Nephron (organoid): ENCODE data around the gene SLC29A3.

Source experiments
- H3K27ac Mint-ChIP-seq, 3 experiments: 2 replicates each; pipeline ENCODE4 v1.8.0; 2020; ENCODE audit warnings: mixed read lengths in 3 of 3, mild to moderate bottlenecking in 2 of 3, moderate library complexity in 1 of 3
- H3K27me3 Mint-ChIP-seq: 2 replicates; pipeline ENCODE4 v1.8.0; 2021; ENCODE audit warnings: low read depth, mild to moderate bottlenecking, moderate library complexity, mixed read lengths
- H3K36me3 Mint-ChIP-seq: 2 replicates; pipeline ENCODE4 v1.8.0; 2020; ENCODE audit warnings: low read depth, mixed read lengths
- H3K4me1 Mint-ChIP-seq: 2 replicates; pipeline ENCODE4 v1.8.0; 2020; ENCODE audit warnings: mixed read lengths
- H3K4me3 Mint-ChIP-seq, 3 experiments: 2 replicates each; pipeline ENCODE4 v1.8.0; 2020; ENCODE audit warnings: mild to moderate bottlenecking in 3 of 3, mixed read lengths in 3 of 3, moderate library complexity in 2 of 3
- H3K9me3 Mint-ChIP-seq: 2 replicates; pipeline ENCODE4 v1.8.0; 2020; ENCODE audit warnings: mixed read lengths
- CTCF ChIP-seq, 3 experiments: fragments of 200-600 bp; sonication (generic); IDR thresholded peaks; one replicate each; pipeline ENCODE4 v1.5.0; 2021; ENCODE audit warnings: antibody characterized with exemption in 3 of 3; ENCODE audit not compliant: unreplicated experiment in 3 of 3

SLC29A3 gene

GRCh38 chr10:71273506-71273905 lies 45.6 kb upstream of the SLC29A3 start:
- Mint-ChIP-seq H3K9me3 (no peaks in the 10 kb centered on the region), H3K4me1 (peaks cover 35% of the 10 kb centered on the region), H3K27me3 (no peaks in the 10 kb centered on the region), H3K36me3 (peaks cover 5% of the 10 kb centered on the region), H3K4me3 (no peak overlapping the region), H3K27ac (no peak overlapping the region)
- no peak for TF ChIP-seq CTCF (IDR thresholded peaks at IDR 0.05; ENCODE audit: unreplicated experiment in 3 of 3)

GRCh38 chr10:71274901-71275796 lies 43.9 kb upstream of the SLC29A3 start:
- Mint-ChIP-seq H3K4me3 (no peak overlapping the region), H3K27ac (peak overlapping the region; percentile 7 to 63 (median 39)), H3K9me3 (no peaks in the 10 kb centered on the region), H3K36me3 (peaks cover 5% of the 10 kb centered on the region), H3K4me1 (peaks cover 22% of the 10 kb centered on the region), H3K27me3 (peaks cover 4% of the 10 kb centered on the region)
- TF ChIP-seq CTCF (IDR thresholded peaks at IDR 0.05; ENCODE audit: unreplicated experiment in 3 of 3) = no peak

- peaks cover 6% of the 10 kb centered on the region for H3K27me3 Mint-ChIP-seq
- no peaks in the 10 kb centered on the region for H3K9me3 Mint-ChIP-seq
- peaks cover 13% of the 10 kb centered on the region for H3K36me3 Mint-ChIP-seq
- peak overlapping the region in 1 of 3 experiments; percentile 55 for H3K27ac Mint-ChIP-seq
- H3K4me1 Mint-ChIP-seq = peaks cover 19% of the 10 kb centered on the region
- H3K4me3 Mint-ChIP-seq = no peak overlapping the region
- no peak for TF ChIP-seq CTCF (IDR thresholded peaks at IDR 0.05; ENCODE audit: unreplicated experiment in 3 of 3)
Measured at GRCh38 chr10:71276873-71277272, 42.2 kb upstream of the SLC29A3 start.

DNA sequence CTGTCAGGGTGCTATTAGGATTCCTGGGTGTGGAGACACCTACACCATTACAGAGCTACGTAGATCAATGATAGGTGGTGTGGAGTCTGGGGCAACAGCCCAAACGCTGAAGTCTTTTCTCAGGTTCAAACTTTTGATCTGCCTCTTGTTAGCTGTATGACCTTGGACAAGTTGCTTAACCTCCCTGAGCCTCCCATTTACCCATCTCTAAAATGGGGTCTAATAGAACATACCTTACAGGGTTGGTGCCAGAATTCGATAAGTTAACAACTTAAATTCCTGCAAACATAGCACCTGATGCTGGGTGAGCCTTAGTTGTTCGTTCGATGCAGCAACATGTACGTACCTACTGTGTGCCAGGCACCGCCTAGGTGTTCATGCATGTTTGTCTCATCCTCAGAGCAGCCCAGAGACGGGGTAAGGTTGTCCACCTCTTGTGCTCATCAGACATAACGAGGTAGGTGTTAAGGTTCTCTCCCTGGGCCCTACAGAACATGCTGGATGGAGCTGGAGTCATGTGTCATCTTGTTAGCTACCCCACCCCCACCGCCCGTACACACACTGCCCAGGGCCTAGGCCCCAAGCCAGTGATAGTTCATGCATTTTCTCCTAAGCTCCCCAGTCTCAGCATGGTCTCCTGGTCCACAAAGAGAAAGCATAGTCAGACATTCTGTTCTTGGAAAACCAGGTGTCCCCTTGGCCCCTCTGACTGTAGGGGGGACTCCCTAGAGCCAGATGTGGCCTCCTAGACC lies 41.0 kb upstream of the SLC29A3 start:
- no peaks in the 10 kb centered on the region for H3K9me3 Mint-ChIP-seq
- H3K4me3 Mint-ChIP-seq = no peak overlapping the region
- H3K4me1 Mint-ChIP-seq = peaks cover 15% of the 10 kb centered on the region
- no peak overlapping the region for H3K27ac Mint-ChIP-seq
- H3K36me3 Mint-ChIP-seq = peaks cover 19% of the 10 kb centered on the region
- TF ChIP-seq CTCF (IDR thresholded peaks at IDR 0.05; ENCODE audit: unreplicated experiment in 3 of 3) = no peak
- peaks cover 6% of the 10 kb centered on the region for H3K27me3 Mint-ChIP-seq

GRCh38 chr10:71278691-71279588 lies 40.1 kb upstream of the SLC29A3 start:
- H3K9me3 Mint-ChIP-seq = no peaks in the 10 kb centered on the region
- peaks cover 6% of the 10 kb centered on the region for H3K27me3 Mint-ChIP-seq
- H3K4me3 Mint-ChIP-seq = no peak overlapping the region
- no peak overlapping the region for H3K27ac Mint-ChIP-seq
- H3K4me1 Mint-ChIP-seq = peaks cover 18% of the 10 kb centered on the region
- peaks cover 24% of the 10 kb centered on the region for H3K36me3 Mint-ChIP-seq
- TF ChIP-seq CTCF (IDR thresholded peaks at IDR 0.05; ENCODE audit: unreplicated experiment in 3 of 3) = no peak
